ENCODE data around the gene RERE.

The RERE gene

DNA sequence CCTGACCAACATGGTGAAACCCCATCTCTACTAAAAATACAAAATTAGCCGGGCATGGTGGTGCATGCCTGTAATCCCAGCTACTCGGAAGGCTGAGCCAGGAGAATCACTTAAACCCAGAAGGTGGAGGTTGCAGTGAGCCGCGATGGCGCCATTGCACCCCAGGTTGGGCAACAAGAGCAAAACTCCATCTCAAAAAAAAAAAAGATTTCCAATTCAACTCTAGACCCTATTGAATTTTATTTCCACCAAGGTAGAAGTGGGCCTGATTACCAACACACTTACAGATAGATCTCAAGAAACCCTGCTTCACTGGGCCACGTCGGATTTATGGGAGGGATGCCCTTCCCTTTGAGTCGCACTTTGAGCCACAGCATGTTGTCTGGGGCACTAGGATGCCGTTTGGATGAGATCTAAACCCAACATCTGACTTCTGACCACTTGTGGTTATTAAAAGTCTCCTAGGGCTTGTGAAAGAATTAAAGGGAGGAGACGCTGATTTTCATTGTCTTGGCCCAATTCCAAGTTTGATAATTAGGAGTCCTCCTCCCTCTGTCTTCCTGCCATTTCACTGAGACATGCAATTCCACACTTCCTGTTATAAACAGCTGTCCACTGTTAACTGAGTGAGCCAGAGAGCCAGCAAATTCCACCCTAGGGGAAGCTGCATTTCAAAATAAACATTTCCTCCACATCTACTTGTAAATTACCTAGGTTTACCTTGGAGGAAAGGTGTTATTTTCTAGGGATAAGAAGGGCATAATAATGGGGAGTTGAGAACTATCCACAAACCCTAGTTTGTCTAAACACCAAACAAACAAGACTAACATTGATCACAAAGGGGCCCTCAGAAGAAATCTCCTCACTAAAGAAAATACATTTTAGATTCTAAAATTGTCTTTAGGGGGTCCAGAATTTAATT lies 5.2 kb upstream of the RERE start (continued):
- TF ChIP-seq ZNF394 (tag by site-specific recombination; IDR thresholded peaks at IDR 0.05; ENCODE audit: borderline replicate concordance) (peak; percentile 44; the same call in 1 of the 2 replicates), KLF9 (tag by site-specific recombination; IDR thresholded peaks at IDR 0.05; ENCODE audit: low read depth) (no peak), ZNF843 (tag by site-specific recombination; IDR thresholded peaks at IDR 0.05) (peak; percentile 88), ZBTB48 (tag by site-specific recombination; IDR thresholded peaks at IDR 0.05) (no peak), REPIN1 (tag by site-specific recombination; IDR thresholded peaks at IDR 0.05; ENCODE audit: low read depth) (no peak), ZNF600 (tag by site-specific recombination; IDR thresholded peaks at IDR 0.05) (peak; percentile 70; the same call in 1 of the 2 replicates), ZNF571 (tag by site-specific recombination; IDR thresholded peaks at IDR 0.05) (no peak), ZNF266 (tag by site-specific recombination; IDR thresholded peaks at IDR 0.05; ENCODE audit: low read depth) (no peak), ZNF112 (tag by site-specific recombination; IDR thresholded peaks at IDR 0.05) (no peak), ZNF121 (tag by site-specific recombination; IDR thresholded peaks at IDR 0.05) (no peak), BCL11B (tag by site-specific recombination; IDR thresholded peaks at IDR 0.05; ENCODE audit: low read depth) (no peak; the same call in 1 of the 2 replicates), ZNF549 (tag by site-specific recombination; IDR thresholded peaks at IDR 0.05) (no peak), MYNN (tag by site-specific recombination; IDR thresholded peaks at IDR 0.05; ENCODE audit: borderline replicate concordance) (peak; percentile 92), SP3 (tag by site-specific recombination; IDR thresholded peaks at IDR 0.05) (0 out of 2 replicates have a peak, but pooled peaks have one; percentile 17)
- TF ChIP-seq, protein P1, sequence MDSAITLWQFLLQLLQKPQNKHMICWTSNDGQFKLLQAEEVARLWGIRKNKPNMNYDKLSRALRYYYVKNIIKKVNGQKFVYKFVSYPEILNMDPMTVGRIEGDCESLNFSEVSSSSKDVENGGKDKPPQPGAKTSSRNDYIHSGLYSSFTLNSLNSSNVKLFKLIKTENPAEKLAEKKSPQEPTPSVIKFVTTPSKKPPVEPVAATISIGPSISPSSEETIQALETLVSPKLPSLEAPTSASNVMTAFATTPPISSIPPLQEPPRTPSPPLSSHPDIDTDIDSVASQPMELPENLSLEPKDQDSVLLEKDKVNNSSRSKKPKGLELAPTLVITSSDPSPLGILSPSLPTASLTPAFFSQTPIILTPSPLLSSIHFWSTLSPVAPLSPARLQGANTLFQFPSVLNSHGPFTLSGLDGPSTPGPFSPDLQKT (IDR thresholded peaks at IDR 0.05; ENCODE audit: borderline replicate concordance, low read depth, low read length): no peak
- TF ChIP-seq, protein P2, sequence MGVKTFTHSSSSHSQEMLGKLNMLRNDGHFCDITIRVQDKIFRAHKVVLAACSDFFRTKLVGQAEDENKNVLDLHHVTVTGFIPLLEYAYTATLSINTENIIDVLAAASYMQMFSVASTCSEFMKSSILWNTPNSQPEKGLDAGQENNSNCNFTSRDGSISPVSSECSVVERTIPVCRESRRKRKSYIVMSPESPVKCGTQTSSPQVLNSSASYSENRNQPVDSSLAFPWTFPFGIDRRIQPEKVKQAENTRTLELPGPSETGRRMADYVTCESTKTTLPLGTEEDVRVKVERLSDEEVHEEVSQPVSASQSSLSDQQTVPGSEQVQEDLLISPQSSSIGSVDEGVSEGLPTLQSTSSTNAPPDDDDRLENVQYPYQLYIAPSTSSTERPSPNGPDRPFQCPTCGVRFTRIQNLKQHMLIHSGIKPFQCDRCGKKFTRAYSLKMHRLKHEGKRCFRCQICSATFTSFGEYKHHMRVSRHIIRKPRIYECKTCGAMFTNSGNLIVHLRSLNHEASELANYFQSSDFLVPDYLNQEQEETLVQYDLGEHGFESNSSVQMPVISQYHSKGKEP (tag by site-specific recombination; IDR thresholded peaks at IDR 0.05): peak; percentile 95
- TF ChIP-seq, protein P3, sequence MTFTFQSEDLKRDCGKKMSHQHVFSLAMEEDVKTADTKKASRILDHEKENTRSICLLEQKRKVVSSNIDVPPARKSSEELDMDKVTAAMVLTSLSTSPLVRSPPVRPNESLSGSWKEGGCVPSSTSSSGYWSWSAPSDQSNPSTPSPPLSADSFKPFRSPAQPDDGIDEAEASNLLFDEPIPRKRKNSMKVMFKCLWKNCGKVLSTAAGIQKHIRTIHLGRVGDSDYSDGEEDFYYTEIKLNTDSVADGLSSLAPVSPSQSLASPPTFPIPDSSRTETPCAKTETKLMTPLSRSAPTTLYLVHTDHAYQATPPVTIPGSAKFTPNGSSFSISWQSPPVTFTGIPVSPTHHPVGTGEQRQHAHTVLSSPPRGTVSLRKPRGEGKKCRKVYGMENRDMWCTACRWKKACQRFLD (tag by site-specific recombination; IDR thresholded peaks at IDR 0.05): no peak
- TF ChIP-seq, protein P4, sequence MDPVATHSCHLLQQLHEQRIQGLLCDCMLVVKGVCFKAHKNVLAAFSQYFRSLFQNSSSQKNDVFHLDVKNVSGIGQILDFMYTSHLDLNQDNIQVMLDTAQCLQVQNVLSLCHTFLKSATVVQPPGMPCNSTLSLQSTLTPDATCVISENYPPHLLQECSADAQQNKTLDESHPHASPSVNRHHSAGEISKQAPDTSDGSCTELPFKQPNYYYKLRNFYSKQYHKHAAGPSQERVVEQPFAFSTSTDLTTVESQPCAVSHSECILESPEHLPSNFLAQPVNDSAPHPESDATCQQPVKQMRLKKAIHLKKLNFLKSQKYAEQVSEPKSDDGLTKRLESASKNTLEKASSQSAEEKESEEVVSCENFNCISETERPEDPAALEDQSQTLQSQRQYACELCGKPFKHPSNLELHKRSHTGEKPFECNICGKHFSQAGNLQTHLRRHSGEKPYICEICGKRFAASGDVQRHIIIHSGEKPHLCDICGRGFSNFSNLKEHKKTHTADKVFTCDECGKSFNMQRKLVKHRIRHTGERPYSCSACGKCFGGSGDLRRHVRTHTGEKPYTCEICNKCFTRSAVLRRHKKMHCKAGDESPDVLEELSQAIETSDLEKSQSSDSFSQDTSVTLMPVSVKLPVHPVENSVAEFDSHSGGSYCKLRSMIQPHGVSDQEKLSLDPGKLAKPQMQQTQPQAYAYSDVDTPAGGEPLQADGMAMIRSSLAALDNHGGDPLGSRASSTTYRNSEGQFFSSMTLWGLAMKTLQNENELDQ (tag by site-specific recombination; IDR thresholded peaks at IDR 0.05; ENCODE audit: low read depth): no peak
- TF ChIP-seq, protein P5, sequence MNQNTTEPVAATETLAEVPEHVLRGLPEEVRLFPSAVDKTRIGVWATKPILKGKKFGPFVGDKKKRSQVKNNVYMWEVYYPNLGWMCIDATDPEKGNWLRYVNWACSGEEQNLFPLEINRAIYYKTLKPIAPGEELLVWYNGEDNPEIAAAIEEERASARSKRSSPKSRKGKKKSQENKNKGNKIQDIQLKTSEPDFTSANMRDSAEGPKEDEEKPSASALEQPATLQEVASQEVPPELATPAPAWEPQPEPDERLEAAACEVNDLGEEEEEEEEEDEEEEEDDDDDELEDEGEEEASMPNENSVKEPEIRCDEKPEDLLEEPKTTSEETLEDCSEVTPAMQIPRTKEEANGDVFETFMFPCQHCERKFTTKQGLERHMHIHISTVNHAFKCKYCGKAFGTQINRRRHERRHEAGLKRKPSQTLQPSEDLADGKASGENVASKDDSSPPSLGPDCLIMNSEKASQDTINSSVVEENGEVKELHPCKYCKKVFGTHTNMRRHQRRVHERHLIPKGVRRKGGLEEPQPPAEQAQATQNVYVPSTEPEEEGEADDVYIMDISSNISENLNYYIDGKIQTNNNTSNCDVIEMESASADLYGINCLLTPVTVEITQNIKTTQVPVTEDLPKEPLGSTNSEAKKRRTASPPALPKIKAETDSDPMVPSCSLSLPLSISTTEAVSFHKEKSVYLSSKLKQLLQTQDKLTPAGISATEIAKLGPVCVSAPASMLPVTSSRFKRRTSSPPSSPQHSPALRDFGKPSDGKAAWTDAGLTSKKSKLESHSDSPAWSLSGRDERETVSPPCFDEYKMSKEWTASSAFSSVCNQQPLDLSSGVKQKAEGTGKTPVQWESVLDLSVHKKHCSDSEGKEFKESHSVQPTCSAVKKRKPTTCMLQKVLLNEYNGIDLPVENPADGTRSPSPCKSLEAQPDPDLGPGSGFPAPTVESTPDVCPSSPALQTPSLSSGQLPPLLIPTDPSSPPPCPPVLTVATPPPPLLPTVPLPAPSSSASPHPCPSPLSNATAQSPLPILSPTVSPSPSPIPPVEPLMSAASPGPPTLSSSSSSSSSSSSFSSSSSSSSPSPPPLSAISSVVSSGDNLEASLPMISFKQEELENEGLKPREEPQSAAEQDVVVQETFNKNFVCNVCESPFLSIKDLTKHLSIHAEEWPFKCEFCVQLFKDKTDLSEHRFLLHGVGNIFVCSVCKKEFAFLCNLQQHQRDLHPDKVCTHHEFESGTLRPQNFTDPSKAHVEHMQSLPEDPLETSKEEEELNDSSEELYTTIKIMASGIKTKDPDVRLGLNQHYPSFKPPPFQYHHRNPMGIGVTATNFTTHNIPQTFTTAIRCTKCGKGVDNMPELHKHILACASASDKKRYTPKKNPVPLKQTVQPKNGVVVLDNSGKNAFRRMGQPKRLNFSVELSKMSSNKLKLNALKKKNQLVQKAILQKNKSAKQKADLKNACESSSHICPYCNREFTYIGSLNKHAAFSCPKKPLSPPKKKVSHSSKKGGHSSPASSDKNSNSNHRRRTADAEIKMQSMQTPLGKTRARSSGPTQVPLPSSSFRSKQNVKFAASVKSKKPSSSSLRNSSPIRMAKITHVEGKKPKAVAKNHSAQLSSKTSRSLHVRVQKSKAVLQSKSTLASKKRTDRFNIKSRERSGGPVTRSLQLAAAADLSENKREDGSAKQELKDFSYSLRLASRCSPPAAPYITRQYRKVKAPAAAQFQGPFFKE (tag by site-specific recombination; IDR thresholded peaks at IDR 0.05; ENCODE audit: borderline replicate concordance): no peak
- TF ChIP-seq, protein P6, sequence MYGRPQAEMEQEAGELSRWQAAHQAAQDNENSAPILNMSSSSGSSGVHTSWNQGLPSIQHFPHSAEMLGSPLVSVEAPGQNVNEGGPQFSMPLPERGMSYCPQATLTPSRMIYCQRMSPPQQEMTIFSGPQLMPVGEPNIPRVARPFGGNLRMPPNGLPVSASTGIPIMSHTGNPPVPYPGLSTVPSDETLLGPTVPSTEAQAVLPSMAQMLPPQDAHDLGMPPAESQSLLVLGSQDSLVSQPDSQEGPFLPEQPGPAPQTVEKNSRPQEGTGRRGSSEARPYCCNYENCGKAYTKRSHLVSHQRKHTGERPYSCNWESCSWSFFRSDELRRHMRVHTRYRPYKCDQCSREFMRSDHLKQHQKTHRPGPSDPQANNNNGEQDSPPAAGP (tag by site-specific recombination; IDR thresholded peaks at IDR 0.05): peak; percentile 99
- TF ChIP-seq, protein P7, sequence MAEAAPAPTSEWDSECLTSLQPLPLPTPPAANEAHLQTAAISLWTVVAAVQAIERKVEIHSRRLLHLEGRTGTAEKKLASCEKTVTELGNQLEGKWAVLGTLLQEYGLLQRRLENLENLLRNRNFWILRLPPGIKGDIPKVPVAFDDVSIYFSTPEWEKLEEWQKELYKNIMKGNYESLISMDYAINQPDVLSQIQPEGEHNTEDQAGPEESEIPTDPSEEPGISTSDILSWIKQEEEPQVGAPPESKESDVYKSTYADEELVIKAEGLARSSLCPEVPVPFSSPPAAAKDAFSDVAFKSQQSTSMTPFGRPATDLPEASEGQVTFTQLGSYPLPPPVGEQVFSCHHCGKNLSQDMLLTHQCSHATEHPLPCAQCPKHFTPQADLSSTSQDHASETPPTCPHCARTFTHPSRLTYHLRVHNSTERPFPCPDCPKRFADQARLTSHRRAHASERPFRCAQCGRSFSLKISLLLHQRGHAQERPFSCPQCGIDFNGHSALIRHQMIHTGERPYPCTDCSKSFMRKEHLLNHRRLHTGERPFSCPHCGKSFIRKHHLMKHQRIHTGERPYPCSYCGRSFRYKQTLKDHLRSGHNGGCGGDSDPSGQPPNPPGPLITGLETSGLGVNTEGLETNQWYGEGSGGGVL (tag by site-specific recombination; IDR thresholded peaks at IDR 0.05): peak; percentile 52

Measured in HEK293 (cell line).